Measurements from ENCODE around the gene PTPN20.
"Not testable (repeated sequence)": the region's sequence is repeated elsewhere in the genome, so short reads cannot be mapped to it uniquely, and the experiment has no call there.

Gene PTPN20

GRCh38 chr10:46911144-46911876 lies at the start of gene PTPN20:
Gene PTPN20 (plus strand): TSS chr10:46911428. CDS start chr10:46932500, 21,072 bp downstream.
- not testable (repeated sequence) for DNase-seq

- not testable (repeated sequence) for DNase-seq
These were observed 41.5 kb upstream of the PTPN20 start for GRCh38 chr10:46869716-46870115.

GRCh38 chr10:46871583-46871982 lies 39.6 kb upstream of the PTPN20 start:
- not testable (repeated sequence) for DNase-seq

- DNase-seq: not testable (repeated sequence)
These were observed 35.9 kb upstream of the PTPN20 start for GRCh38 chr10:46875304-46875703.

GRCh38 chr10:46876773-46877172 lies 34.5 kb upstream of the PTPN20 start:
- not testable (repeated sequence) for DNase-seq

GRCh38 chr10:46878761-46879160 lies 32.5 kb upstream of the PTPN20 start:
- DNase-seq: not testable (repeated sequence)

- DNase-seq: not testable (repeated sequence)
These were observed 20.2 kb upstream of the PTPN20 start for GRCh38 chr10:46890813-46891611.

GRCh38 chr10:46896762-46897692 lies 14.2 kb upstream of the PTPN20 start:
- DNase-seq: not testable (repeated sequence)

GRCh38 chr10:46901247-46901646 lies 10.0 kb upstream of the PTPN20 start:
- not testable (repeated sequence) for DNase-seq

GRCh38 chr10:46903874-46904273 lies 7.4 kb upstream of the PTPN20 start:
- not testable (repeated sequence) for DNase-seq

GRCh38 chr10:46906359-46906758 lies 4.9 kb upstream of the PTPN20 start:
- not testable (repeated sequence) for DNase-seq

GRCh38 chr10:46907185-46908117 lies 3.8 kb upstream of the PTPN20 start:
- not testable (repeated sequence) for DNase-seq

- DNase-seq: not testable (repeated sequence)
These were observed 11.3 kb downstream of the PTPN20 start for GRCh38 chr10:46922498-46922897.

- DNase-seq: not testable (repeated sequence)
These were observed 13.9 kb downstream of the PTPN20 start for GRCh38 chr10:46925156-46925555.

GRCh38 chr10:46925853-46926252 lies 14.6 kb downstream of the PTPN20 start:
- not testable (repeated sequence) for DNase-seq

- not testable (repeated sequence) for DNase-seq
These were observed 17.6 kb downstream of the PTPN20 start for GRCh38 chr10:46928810-46929209.

GRCh38 chr10:46932383-46932782 lies 21.2 kb downstream of the PTPN20 start:
- DNase-seq: not testable (repeated sequence)

- not testable (repeated sequence) for DNase-seq
These were observed 29.9 kb downstream of the PTPN20 start for GRCh38 chr10:46941091-46941490.

- DNase-seq: not testable (repeated sequence)
These were observed 37.7 kb downstream of the PTPN20 start for GRCh38 chr10:46948687-46949518.

- not testable (repeated sequence) for DNase-seq
These were observed 41.3 kb downstream of the PTPN20 start for GRCh38 chr10:46952540-46952939.
